ENCODE data around the gene AGTRAP.

DNA sequence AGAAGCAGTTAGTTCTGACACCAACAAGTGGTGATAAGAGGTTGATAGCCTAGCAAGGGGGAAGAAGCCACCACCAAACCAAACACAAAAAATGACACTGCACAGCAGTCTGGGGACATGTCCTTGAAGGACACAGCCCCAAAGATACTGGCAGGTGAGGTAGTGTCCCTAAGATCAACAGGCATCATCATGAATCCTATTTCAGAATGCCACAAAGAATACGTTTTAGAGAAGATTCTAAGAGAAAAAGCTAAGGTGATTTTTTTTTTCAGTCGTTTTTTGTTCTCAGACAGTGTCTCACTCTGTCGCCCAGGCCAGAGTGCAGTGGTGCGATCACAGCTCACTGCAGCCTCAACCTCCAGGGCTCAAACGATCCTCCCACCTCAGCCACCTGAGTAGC, 50.2 kb downstream of the AGTRAP start:
- TF ChIP-seq SUZ12 (IDR thresholded peaks at IDR 0.05; ENCODE audit: extremely low read depth, insufficient read depth, insufficient read length) (no peak), YY1 (IDR thresholded peaks at IDR 0.05; ENCODE audit: insufficient read depth, insufficient read length) (no peak)
